Measurements from ENCODE around the gene MYPOP.
A peak's percentile ranks its signal among the peaks of the same experiment; 100 is the strongest.

- no peak for TF ChIP-seq POLR2A (IDR thresholded peaks at IDR 0.05)
- TF ChIP-seq, protein P1, sequence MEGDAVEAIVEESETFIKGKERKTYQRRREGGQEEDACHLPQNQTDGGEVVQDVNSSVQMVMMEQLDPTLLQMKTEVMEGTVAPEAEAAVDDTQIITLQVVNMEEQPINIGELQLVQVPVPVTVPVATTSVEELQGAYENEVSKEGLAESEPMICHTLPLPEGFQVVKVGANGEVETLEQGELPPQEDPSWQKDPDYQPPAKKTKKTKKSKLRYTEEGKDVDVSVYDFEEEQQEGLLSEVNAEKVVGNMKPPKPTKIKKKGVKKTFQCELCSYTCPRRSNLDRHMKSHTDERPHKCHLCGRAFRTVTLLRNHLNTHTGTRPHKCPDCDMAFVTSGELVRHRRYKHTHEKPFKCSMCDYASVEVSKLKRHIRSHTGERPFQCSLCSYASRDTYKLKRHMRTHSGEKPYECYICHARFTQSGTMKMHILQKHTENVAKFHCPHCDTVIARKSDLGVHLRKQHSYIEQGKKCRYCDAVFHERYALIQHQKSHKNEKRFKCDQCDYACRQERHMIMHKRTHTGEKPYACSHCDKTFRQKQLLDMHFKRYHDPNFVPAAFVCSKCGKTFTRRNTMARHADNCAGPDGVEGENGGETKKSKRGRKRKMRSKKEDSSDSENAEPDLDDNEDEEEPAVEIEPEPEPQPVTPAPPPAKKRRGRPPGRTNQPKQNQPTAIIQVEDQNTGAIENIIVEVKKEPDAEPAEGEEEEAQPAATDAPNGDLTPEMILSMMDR (IDR thresholded peaks at IDR 0.05) = no peak
- TF ChIP-seq POLR2AphosphoS5 (IDR thresholded peaks at IDR 0.05) = peak in 2 of 3 donors; percentile 32 to 35
Observed at GRCh38 chr19:45862271-45862563, 40.2 kb downstream of the MYPOP start.

Data from transverse colon (tissue), 4 donors.